Right lobe of liver (tissue), 4 donors: ENCODE results near the gene MTMR6.

ENCODE experiments used
- CTCF ChIP-seq, 4 donors: fragments of 200-600 bp in 3 of 4; fragments of 450-650 bp in 1 of 4; IDR thresholded peaks; one replicate each; pipeline versions ENCODE4 v1.5.1 to v1.8.0; 2016 to 2022; ENCODE audit warnings: antibody characterized with exemption in 4 of 4, mild to moderate bottlenecking in 2 of 4
- POLR2A ChIP-seq: fragments of 450-650 bp; IDR thresholded peaks from one replicate; pipeline ENCODE4 v1.6.1; 2017; ENCODE audit warnings: antibody characterized with exemption, mild to moderate bottlenecking
- donor health status: DM: no; HTN: no; CAD: no.
- donor health status: DM: no; HTN: no; CAD: no.
- donor health status: DM: no; HTN: yes; CAD: no.

GRCh38 chr13:25295701-25296100, 8.4 kb upstream of the MTMR6 start:
- TF ChIP-seq CTCF (IDR thresholded peaks at IDR 0.05): no peak
- TF ChIP-seq POLR2A: no peak
